ENCODE measurements around the gene VSTM2A. TPM values are rescaled to one million over a fixed set of nuclear protein-coding genes. Genes with fewer than 3 reads are reported as not detected.

VSTM2A gene
- total RNA-seq, 1 donor from 2014 or later: not detected

DNA sequence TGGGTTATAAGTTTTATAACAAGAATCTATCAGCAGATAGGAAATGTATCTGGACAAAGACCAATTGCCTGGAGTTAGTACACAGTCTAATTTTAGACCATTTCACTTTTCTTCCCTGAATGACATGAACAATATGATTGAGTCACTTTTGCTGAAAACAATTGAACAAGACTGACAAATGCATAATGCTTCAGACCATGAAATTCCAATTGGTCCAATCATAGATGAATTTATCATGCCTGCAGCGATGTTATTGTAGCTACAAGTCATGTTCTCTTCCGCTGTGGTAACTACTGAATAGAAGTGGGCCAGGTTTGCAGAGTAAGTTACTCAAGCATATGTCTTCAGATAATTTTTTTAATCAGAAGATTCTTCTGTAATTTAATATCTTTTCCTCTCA is 73.4 kb downstream of the VSTM2A start:
- H3K36me3 Mint-ChIP-seq (ENCODE audit: unreplicated experiment): no peaks in the 10 kb centered on the region
- H3K27ac Mint-ChIP-seq (ENCODE audit: unreplicated experiment): no peak overlapping the region
- H3K27me3 Mint-ChIP-seq (ENCODE audit: unreplicated experiment): no peaks in the 10 kb centered on the region
- no peak overlapping the region for H3K4me3 Mint-ChIP-seq (ENCODE audit: unreplicated experiment)
- no peaks in the 10 kb centered on the region for H3K4me1 Mint-ChIP-seq (ENCODE audit: unreplicated experiment)
- DNase-seq (ENCODE audit: extremely low spot score, unreplicated experiment): no peak
- H3K9me3 Mint-ChIP-seq (ENCODE audit: unreplicated experiment): no peaks in the 10 kb centered on the region
- TF ChIP-seq, protein P1, sequence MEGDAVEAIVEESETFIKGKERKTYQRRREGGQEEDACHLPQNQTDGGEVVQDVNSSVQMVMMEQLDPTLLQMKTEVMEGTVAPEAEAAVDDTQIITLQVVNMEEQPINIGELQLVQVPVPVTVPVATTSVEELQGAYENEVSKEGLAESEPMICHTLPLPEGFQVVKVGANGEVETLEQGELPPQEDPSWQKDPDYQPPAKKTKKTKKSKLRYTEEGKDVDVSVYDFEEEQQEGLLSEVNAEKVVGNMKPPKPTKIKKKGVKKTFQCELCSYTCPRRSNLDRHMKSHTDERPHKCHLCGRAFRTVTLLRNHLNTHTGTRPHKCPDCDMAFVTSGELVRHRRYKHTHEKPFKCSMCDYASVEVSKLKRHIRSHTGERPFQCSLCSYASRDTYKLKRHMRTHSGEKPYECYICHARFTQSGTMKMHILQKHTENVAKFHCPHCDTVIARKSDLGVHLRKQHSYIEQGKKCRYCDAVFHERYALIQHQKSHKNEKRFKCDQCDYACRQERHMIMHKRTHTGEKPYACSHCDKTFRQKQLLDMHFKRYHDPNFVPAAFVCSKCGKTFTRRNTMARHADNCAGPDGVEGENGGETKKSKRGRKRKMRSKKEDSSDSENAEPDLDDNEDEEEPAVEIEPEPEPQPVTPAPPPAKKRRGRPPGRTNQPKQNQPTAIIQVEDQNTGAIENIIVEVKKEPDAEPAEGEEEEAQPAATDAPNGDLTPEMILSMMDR (IDR thresholded peaks at IDR 0.05): no peak

Other genes with a start within 250 kb of the VSTM2A start
- 113 and 120 TPM in 2 replicates for gene SEC61G, start 216.8 kb downstream of the VSTM2A start, total RNA-seq